GM12878 (cell line): ENCODE results near the gene COL5A1.

Experiments used
- CREB1 ChIP-seq: IDR thresholded peaks from 2 replicates; pipeline ENCODE4 v1.6.1; 2012; ENCODE audit warnings: low read depth, mild to moderate bottlenecking, inconsistent platforms
- NR2C2 ChIP-seq: IDR thresholded peaks from 2 replicates; pipeline ENCODE4 v1.6.1; 2011; ENCODE audit warnings: borderline replicate concordance, low read depth; ENCODE audit not compliant: control insufficient read depth, insufficient read length
- STAT3 ChIP-seq: IDR thresholded peaks from 2 replicates; pipeline ENCODE4 v1.6.1; 2011; ENCODE audit warnings: low read depth, low read length, improper control_type of control experiment
- TARDBP ChIP-seq: IDR thresholded peaks from 2 replicates; pipeline ENCODE4 v1.6.1; 2016; ENCODE audit warnings: borderline replicate concordance
- TF ChIP-seq, protein P1 (sequence below), 3 experiments: IDR thresholded peaks in 2 of 3; conservative IDR thresholded peaks in 1 of 3; 2 replicates each; pipeline ENCODE4 v1.5.1; 2011; ENCODE audit warnings: low read depth in 3 of 3, low read length in 3 of 3, mild to moderate bottlenecking in 3 of 3, control low read depth in 2 of 3, moderate library complexity in 2 of 3, inconsistent platforms in 1 of 3, mixed read lengths in 1 of 3; ENCODE audit not compliant: control insufficient read depth in 2 of 3, insufficient read depth in 1 of 3; ENCODE audit errors: extremely low read depth in 1 of 3

DNA sequence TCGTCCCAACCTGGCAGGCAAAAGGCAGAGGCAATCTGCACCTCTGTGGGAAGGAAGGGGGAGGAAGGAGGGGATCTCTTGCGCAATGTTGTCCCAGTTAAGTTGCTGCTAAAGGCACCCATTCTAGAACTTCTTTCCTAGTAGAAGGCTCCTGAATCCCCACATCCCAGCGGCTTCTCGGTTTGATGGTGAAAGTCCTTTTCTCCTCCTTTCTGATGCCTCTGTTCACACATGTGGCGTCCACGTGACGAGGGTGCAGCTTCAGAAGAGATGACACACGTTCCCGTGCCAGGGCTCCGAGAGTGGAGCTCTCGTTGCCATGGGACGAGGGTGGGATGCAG, 142.1 kb downstream of the COL5A1 start:
- TF ChIP-seq CREB1 = no peak
- TF ChIP-seq STAT3 = no peak
- TF ChIP-seq, protein P1, sequence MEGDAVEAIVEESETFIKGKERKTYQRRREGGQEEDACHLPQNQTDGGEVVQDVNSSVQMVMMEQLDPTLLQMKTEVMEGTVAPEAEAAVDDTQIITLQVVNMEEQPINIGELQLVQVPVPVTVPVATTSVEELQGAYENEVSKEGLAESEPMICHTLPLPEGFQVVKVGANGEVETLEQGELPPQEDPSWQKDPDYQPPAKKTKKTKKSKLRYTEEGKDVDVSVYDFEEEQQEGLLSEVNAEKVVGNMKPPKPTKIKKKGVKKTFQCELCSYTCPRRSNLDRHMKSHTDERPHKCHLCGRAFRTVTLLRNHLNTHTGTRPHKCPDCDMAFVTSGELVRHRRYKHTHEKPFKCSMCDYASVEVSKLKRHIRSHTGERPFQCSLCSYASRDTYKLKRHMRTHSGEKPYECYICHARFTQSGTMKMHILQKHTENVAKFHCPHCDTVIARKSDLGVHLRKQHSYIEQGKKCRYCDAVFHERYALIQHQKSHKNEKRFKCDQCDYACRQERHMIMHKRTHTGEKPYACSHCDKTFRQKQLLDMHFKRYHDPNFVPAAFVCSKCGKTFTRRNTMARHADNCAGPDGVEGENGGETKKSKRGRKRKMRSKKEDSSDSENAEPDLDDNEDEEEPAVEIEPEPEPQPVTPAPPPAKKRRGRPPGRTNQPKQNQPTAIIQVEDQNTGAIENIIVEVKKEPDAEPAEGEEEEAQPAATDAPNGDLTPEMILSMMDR (IDR thresholded peaks at IDR 0.05 in 2 of 3, conservative IDR thresholded peaks at IDR 0.05 in 1 of 3; ENCODE audit: control insufficient read depth in 2 of 3, extremely low read depth in 1 of 3, insufficient read depth in 1 of 3, low read depth in 3 of 3, low read length in 3 of 3) = no peak
- TF ChIP-seq TARDBP = no peak
- no peak for TF ChIP-seq NR2C2
